SK-N-MC (cell line): ENCODE data around the gene PIK3R1.

Experiments used
- EZH2 ChIP-seq: fragments of 200-600 bp; sonication (generic); IDR thresholded peaks from one replicate; pipeline ENCODE4 v1.6.1; 2017; ENCODE audit warnings: antibody characterized with exemption
- FOXP2 ChIP-seq: optimal IDR thresholded peaks from 2 replicates; pipeline ENCODE3; 2011; ENCODE audit warnings: mild to moderate bottlenecking, moderate library complexity; ENCODE audit not compliant: insufficient read depth; ENCODE audit errors: extremely low read length, control extremely low read depth
- POLR2AphosphoS5 ChIP-seq: IDR thresholded peaks from 2 replicates; pipeline ENCODE4 v1.6.1; 2012; ENCODE audit warnings: mild to moderate bottlenecking, low read depth, low read length, borderline replicate concordance

- no peak for TF ChIP-seq EZH2
- no peak for TF ChIP-seq POLR2AphosphoS5
- TF ChIP-seq FOXP2 = no peak
These were observed 76.8 kb downstream of the PIK3R1 start for GRCh38 chr5:68292316-68292715.
